ENCODE results near the gene BMPR1A. TPM values are rescaled to one million over a fixed set of nuclear protein-coding genes. Genes with fewer than 3 reads are reported as not detected.
A peak's percentile ranks its signal among the peaks of the same experiment; 100 is the strongest.

BMPR1A gene
- total and polyA plus RNA-seq, 10 of the 15 experiments (the other 5 are each of a cell fraction or from before 2014, with no cell fraction given) = 2.3 to 22.7 (median 13.1) TPM

DNA sequence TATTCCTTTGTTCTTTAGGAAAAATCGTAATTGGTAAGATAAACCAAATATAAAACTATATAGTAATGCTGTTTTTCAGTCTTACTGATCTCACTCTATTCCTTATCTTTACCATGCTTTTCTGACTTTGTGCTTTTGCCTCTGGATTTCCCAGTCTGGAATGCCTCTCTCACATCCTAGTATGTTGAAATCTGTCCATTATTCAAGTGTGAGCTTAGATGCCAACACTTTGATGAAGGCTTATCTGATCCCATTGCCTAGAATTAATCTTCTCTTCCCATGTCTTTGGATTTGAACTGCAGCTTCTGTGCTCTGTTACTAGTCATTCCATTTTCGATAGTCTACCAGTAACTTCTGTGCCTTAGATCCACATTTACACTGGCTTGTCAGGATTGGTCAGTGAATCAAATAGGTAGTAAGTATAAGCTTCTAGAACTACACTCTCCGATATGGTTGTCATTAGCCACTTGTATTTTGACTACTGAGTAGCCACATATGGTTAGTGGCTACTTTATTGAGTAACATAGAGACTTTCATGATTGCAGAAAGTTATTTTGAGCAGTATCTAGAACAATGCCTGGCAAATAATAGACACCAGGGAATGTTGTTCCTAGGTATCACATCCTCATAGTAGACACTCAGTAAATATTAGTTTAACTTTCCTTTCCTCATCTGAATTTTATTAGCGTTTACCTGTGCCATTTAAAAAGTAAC is 92.9 kb downstream of the BMPR1A start (continued):
- TF ChIP-seq, protein P1, sequence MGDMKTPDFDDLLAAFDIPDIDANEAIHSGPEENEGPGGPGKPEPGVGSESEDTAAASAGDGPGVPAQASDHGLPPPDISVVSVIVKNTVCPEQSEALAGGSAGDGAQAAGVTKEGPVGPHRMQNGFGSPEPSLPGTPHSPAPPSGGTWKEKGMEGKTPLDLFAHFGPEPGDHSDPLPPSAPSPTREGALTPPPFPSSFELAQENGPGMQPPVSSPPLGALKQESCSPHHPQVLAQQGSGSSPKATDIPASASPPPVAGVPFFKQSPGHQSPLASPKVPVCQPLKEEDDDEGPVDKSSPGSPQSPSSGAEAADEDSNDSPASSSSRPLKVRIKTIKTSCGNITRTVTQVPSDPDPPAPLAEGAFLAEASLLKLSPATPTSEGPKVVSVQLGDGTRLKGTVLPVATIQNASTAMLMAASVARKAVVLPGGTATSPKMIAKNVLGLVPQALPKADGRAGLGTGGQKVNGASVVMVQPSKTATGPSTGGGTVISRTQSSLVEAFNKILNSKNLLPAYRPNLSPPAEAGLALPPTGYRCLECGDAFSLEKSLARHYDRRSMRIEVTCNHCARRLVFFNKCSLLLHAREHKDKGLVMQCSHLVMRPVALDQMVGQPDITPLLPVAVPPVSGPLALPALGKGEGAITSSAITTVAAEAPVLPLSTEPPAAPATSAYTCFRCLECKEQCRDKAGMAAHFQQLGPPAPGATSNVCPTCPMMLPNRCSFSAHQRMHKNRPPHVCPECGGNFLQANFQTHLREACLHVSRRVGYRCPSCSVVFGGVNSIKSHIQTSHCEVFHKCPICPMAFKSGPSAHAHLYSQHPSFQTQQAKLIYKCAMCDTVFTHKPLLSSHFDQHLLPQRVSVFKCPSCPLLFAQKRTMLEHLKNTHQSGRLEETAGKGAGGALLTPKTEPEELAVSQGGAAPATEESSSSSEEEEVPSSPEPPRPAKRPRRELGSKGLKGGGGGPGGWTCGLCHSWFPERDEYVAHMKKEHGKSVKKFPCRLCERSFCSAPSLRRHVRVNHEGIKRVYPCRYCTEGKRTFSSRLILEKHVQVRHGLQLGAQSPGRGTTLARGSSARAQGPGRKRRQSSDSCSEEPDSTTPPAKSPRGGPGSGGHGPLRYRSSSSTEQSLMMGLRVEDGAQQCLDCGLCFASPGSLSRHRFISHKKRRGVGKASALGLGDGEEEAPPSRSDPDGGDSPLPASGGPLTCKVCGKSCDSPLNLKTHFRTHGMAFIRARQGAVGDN (IDR thresholded peaks at IDR 0.05) = no peak
- peak; percentile 96 for TF ChIP-seq ZNF217 (IDR thresholded peaks at IDR 0.05)
- TF ChIP-seq RCOR1 (conservative IDR thresholded peaks at IDR 0.05; ENCODE audit: low read depth, low read length) = no peak
- no peak for TF ChIP-seq ZNF592 (IDR thresholded peaks at IDR 0.05)
- no peak for TF ChIP-seq NR2C2 (IDR thresholded peaks at IDR 0.05; ENCODE audit: borderline replicate concordance, control insufficient read depth, insufficient read length, low read depth)
- TF ChIP-seq, protein P2, sequence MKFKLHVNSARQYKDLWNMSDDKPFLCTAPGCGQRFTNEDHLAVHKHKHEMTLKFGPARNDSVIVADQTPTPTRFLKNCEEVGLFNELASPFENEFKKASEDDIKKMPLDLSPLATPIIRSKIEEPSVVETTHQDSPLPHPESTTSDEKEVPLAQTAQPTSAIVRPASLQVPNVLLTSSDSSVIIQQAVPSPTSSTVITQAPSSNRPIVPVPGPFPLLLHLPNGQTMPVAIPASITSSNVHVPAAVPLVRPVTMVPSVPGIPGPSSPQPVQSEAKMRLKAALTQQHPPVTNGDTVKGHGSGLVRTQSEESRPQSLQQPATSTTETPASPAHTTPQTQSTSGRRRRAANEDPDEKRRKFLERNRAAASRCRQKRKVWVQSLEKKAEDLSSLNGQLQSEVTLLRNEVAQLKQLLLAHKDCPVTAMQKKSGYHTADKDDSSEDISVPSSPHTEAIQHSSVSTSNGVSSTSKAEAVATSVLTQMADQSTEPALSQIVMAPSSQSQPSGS (IDR thresholded peaks at IDR 0.05; ENCODE audit: low read length) = peak; percentile 80
- TF ChIP-seq MTA2 (IDR thresholded peaks at IDR 0.05; ENCODE audit: low read depth) = peak; percentile 94
- no peak for TF ChIP-seq SIN3A (IDR thresholded peaks at IDR 0.05; ENCODE audit: low read depth, low read length)
- TF ChIP-seq SMAD5 (IDR thresholded peaks at IDR 0.05; ENCODE audit: low read depth) = no peak
- no peak for TF ChIP-seq POLR2A (IDR thresholded peaks at IDR 0.05; ENCODE audit: low read depth, low read length)
- 0 out of 2 replicates have a peak, but pooled peaks have one; percentile 41 for TF ChIP-seq BMI1 (IDR thresholded peaks at IDR 0.05; ENCODE audit: borderline replicate concordance)
- peak; percentile 55; the same call in 1 of the 2 replicates for TF ChIP-seq BACH1 (IDR thresholded peaks at IDR 0.05; ENCODE audit: borderline replicate concordance)
- TF ChIP-seq MEF2B (IDR thresholded peaks at IDR 0.05; ENCODE audit: partially characterized antibody, poor library complexity, severe bottlenecking) = peak; percentile 84
- TF ChIP-seq JUNB (IDR thresholded peaks at IDR 0.05) = peak; percentile 97
- no peak for TF ChIP-seq NBN (IDR thresholded peaks at IDR 0.05)
- peak; percentile 98 for TF ChIP-seq NFIC (IDR thresholded peaks at IDR 0.05; ENCODE audit: low read depth, low read length)
- TF ChIP-seq KDM1A (IDR thresholded peaks at IDR 0.05; ENCODE audit: borderline replicate concordance) = no peak
- TF ChIP-seq ZNF207 (IDR thresholded peaks at IDR 0.05; ENCODE audit: borderline replicate concordance) = no peak
- no peak for TF ChIP-seq HDGF (IDR thresholded peaks at IDR 0.05)
- TF ChIP-seq, protein P3, sequence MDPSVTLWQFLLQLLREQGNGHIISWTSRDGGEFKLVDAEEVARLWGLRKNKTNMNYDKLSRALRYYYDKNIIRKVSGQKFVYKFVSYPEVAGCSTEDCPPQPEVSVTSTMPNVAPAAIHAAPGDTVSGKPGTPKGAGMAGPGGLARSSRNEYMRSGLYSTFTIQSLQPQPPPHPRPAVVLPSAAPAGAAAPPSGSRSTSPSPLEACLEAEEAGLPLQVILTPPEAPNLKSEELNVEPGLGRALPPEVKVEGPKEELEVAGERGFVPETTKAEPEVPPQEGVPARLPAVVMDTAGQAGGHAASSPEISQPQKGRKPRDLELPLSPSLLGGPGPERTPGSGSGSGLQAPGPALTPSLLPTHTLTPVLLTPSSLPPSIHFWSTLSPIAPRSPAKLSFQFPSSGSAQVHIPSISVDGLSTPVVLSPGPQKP (IDR thresholded peaks at IDR 0.05; ENCODE audit: low read depth, low read length) = no peak
- no peak for TF ChIP-seq MXI1 (IDR thresholded peaks at IDR 0.05; ENCODE audit: low read depth, low read length)

Data from GM12878 (cell line).